D341Med (cell line): ENCODE results near the gene THAP4.

Source experiments
- DNase-seq: peaks from one replicate; pipeline ENCODE4 v3.0.0; 2012; ENCODE audit warnings: low spot score

The THAP4 gene

GRCh38 chr2:241547781-241548450 lies 89.0 kb downstream of the THAP4 start:
- DNase-seq: peak; percentile 12

- peak; percentile 15 for DNase-seq
These were observed 90.0 kb downstream of the THAP4 start for GRCh38 chr2:241546771-241547498.

GRCh38 chr2:241545523-241546473 lies 91.2 kb downstream of the THAP4 start:
- no peak for DNase-seq

GRCh38 chr2:241545106-241545505 lies 91.9 kb downstream of the THAP4 start:
- no peak for DNase-seq

GRCh38 chr2:241542278-241542605 lies 94.7 kb downstream of the THAP4 start:
- no peak for DNase-seq

- no peak for DNase-seq
These were observed 95.2 kb downstream of the THAP4 start for GRCh38 chr2:241541564-241542277.

GRCh38 chr2:241540771-241541561 lies 96.0 kb downstream of the THAP4 start:
- peak; percentile 88 for DNase-seq

- DNase-seq: no peak
These were observed 96.6 kb downstream of the THAP4 start for GRCh38 chr2:241540401-241540770.

- DNase-seq: no peak
These were observed 97.2 kb downstream of the THAP4 start for GRCh38 chr2:241539616-241540374.

- no peak for DNase-seq
These were observed 97.9 kb downstream of the THAP4 start for GRCh38 chr2:241538838-241539615.

- no peak for DNase-seq
These were observed 100.9 kb downstream of the THAP4 start for GRCh38 chr2:241535871-241536655.

- DNase-seq: no peak
These were observed 102.1 kb downstream of the THAP4 start for GRCh38 chr2:241534701-241535375.
